HEK293 (cell line): ENCODE data around the gene RAET1L.

Experiments
- CTCF ChIA-PET: fragments of 350-600 bp; formaldehyde crosslinking; extraction: SDS; loops from one replicate; lab custom pipeline; 2021; ENCODE audit warnings: antibody characterized with exemption; lab: Yijun Ruan, JAX
- POLR2A ChIA-PET: fragments of 300-600 bp; formaldehyde crosslinking; extraction: SDS; loops from one replicate; lab custom pipeline; 2020; ENCODE audit warnings: antibody characterized with exemption, inconsistent platforms; lab: Yijun Ruan, JAX
- H3K27ac ChIP-seq: fragments of 200-500 bp; sonication (Bioruptor generic); 2 replicates; pipeline ENCODE4 v1.5.1; 2014; ENCODE audit warnings: low read depth, low read length, control low read depth, inconsistent platforms; ENCODE audit errors: extremely low read depth
- H3K36me3 ChIP-seq, 2 experiments: fragments of 200-500 bp in 1 of 2; sonication (Bioruptor generic) in 1 of 2; 1 replicate in 1 of 2; 2 replicates in 1 of 2; pipeline ENCODE4 v1.5.1; 2014 to 2017; ENCODE audit warnings: inconsistent platforms in 2 of 2, low read length in 2 of 2; ENCODE audit not compliant: control insufficient read depth in 2 of 2, insufficient read depth in 1 of 2
- H3K4me1 ChIP-seq: fragments of 200-500 bp; sonication (Bioruptor generic); 2 replicates; pipeline ENCODE4 v1.5.1; 2014; ENCODE audit warnings: mild to moderate bottlenecking, low read length, inconsistent platforms; ENCODE audit not compliant: control insufficient read depth, insufficient read depth
- H3K4me3 ChIP-seq: 2 replicates; pipeline ENCODE4 v1.5.1; 2011; ENCODE audit warnings: low read depth, mild to moderate bottlenecking, control low read depth, low read length, moderate library complexity
- H3K9me3 ChIP-seq: fragments of 200-500 bp; sonication (Bioruptor generic); 2 replicates; pipeline ENCODE4 v1.5.1; 2014; ENCODE audit warnings: low read depth, low read length, inconsistent platforms; ENCODE audit not compliant: control insufficient read depth, insufficient read depth
- HIC1 ChIP-seq: fragments of 450-650 bp; formaldehyde crosslinking; IDR thresholded peaks from 2 replicates; pipeline ENCODE4 v1.5.1; 2016; ENCODE audit warnings: missing biosample characterization, missing genetic modification characterization
- HOXD13 ChIP-seq: sonication (generic); formaldehyde crosslinking; IDR thresholded peaks from 2 replicates; pipeline ENCODE4 v1.8.0; 2022; ENCODE audit warnings: missing genetic modification reagents, borderline replicate concordance
- KLF16 ChIP-seq: fragments of 450-650 bp; formaldehyde crosslinking; IDR thresholded peaks from 2 replicates; pipeline ENCODE4 v1.5.1; 2017; ENCODE audit warnings: missing biosample characterization, missing genetic modification characterization
- OVOL3 ChIP-seq: fragments of 450-650 bp; formaldehyde crosslinking; IDR thresholded peaks from 2 replicates; pipeline ENCODE4 v1.5.1; 2016; ENCODE audit warnings: missing biosample characterization, missing genetic modification characterization
- REST ChIP-seq: fragments of 450-650 bp; formaldehyde crosslinking; IDR thresholded peaks from 2 replicates; pipeline ENCODE4 v1.5.1; 2016; ENCODE audit warnings: missing biosample characterization, missing genetic modification characterization
- SP3 ChIP-seq: fragments of 450-650 bp; formaldehyde crosslinking; IDR thresholded peaks from 2 replicates; pipeline ENCODE4 v1.5.1; 2016; ENCODE audit warnings: missing biosample characterization, missing genetic modification characterization
- TSHZ1 ChIP-seq: fragments of 450-650 bp; formaldehyde crosslinking; IDR thresholded peaks from 2 replicates; pipeline ENCODE4 v1.5.1; 2016; ENCODE audit warnings: missing biosample characterization, missing genetic modification characterization, borderline replicate concordance
- ZBTB8A ChIP-seq: fragments of 450-650 bp; formaldehyde crosslinking; IDR thresholded peaks from 2 replicates; pipeline ENCODE4 v1.5.1; 2016; ENCODE audit warnings: missing biosample characterization, missing genetic modification characterization
- ZNF121 ChIP-seq: fragments of 450-650 bp; formaldehyde crosslinking; IDR thresholded peaks from 2 replicates; pipeline ENCODE4 v1.5.1; 2016; ENCODE audit warnings: missing biosample characterization, missing genetic modification characterization
- ZNF133 ChIP-seq: fragments of 450-650 bp; formaldehyde crosslinking; IDR thresholded peaks from 2 replicates; pipeline ENCODE4 v1.5.1; 2016; ENCODE audit warnings: missing biosample characterization, missing genetic modification characterization
- ZNF37A ChIP-seq: fragments of 450-650 bp; IDR thresholded peaks from 2 replicates; pipeline ENCODE4 v1.5.1; 2018; ENCODE audit warnings: missing biosample characterization, missing genetic modification characterization
- ZNF394 ChIP-seq: fragments of 450-650 bp; formaldehyde crosslinking; IDR thresholded peaks from 2 replicates; pipeline ENCODE4 v1.5.1; 2016; ENCODE audit warnings: missing biosample characterization, missing genetic modification characterization, mild to moderate bottlenecking, moderate library complexity, borderline replicate concordance
- ZNF837 ChIP-seq: fragments of 450-650 bp; formaldehyde crosslinking; IDR thresholded peaks from 2 replicates; pipeline ENCODE4 v1.5.1; 2016; ENCODE audit warnings: missing biosample characterization, missing genetic modification characterization
- TF ChIP-seq, protein P1 (sequence below): fragments of 450-650 bp; formaldehyde crosslinking; IDR thresholded peaks from 2 replicates; pipeline ENCODE4 v1.5.1; 2016; ENCODE audit warnings: missing biosample characterization, missing genetic modification characterization
- TF ChIP-seq, protein P2 (sequence below): fragments of 450-650 bp; formaldehyde crosslinking; IDR thresholded peaks from 2 replicates; pipeline ENCODE4 v1.5.1; 2016; ENCODE audit warnings: missing biosample characterization, missing genetic modification characterization
- TF ChIP-seq, protein P3 (sequence below): fragments of 450-650 bp; formaldehyde crosslinking; conservative IDR thresholded peaks from 2 replicates; pipeline ENCODE4 v1.5.1; 2016; ENCODE audit warnings: low read depth, missing biosample characterization, missing genetic modification characterization
- TF ChIP-seq, protein P4 (sequence below): fragments of 450-650 bp; formaldehyde crosslinking; IDR thresholded peaks from 2 replicates; pipeline ENCODE4 v1.5.1; 2016; ENCODE audit warnings: missing biosample characterization, missing genetic modification characterization, borderline replicate concordance
- TF ChIP-seq, protein P5 (sequence below): fragments of 450-650 bp; formaldehyde crosslinking; IDR thresholded peaks from 2 replicates; pipeline ENCODE4 v1.5.0; 2017; ENCODE audit warnings: missing biosample characterization, missing genetic modification characterization, borderline replicate concordance

The RAET1L gene

GRCh38 chr6:150036081-150036480 lies 10.7 kb upstream of the RAET1L start:
- Histone ChIP-seq H3K4me3 (no peak overlapping the region), H3K27ac (no peak overlapping the region), H3K36me3 (no peaks in the 10 kb centered on the region), H3K9me3 (no peaks in the 10 kb centered on the region), H3K4me1 (no peaks in the 10 kb centered on the region)
- POLR2A ChIA-PET = interaction anchor here (0.7 to 1.2 kb wide), 2 partner anchors 72 to 204 kb away, joined by 3 to 4 read pairs; partner anchors contain the start of gene ULBP1
- CTCF ChIA-PET = interaction anchor here (1.0 kb wide), 1 partner anchor 300 kb away, joined by 3 read pairs; no protein-coding TSS in a partner anchor
- TF ChIP-seq, protein P1, sequence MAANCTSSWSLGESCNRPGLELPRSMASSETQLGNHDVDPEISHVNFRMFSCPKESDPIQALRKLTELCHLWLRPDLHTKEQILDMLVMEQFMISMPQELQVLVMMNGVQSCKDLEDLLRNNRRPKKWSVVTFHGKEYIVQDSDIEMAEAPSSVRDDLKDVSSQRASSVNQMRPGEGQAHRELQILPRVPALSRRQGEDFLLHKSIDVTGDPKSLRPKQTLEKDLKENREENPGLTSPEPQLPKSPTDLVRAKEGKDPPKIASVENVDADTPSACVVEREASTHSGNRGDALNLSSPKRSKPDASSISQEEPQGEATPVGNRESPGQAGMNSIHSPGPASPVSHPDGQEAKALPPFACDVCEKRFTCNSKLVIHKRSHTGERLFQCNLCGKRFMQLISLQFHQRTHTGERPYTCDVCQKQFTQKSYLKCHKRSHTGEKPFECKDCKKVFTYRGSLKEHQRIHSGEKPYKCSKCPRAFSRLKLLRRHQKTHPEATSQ = no peak
- TF ChIP-seq TSHZ1 (tag by site-specific recombination) (no peak), SP3 (no peak), ZNF37A (tag by site-specific recombination) (no peak), REST (no peak), OVOL3 (tag by site-specific recombination) (no peak), ZNF121 (no peak), ZNF837 (no peak), ZNF133 (tag by site-specific recombination) (no peak), ZNF394 (tag by site-specific recombination) (no peak), ZBTB8A (tag by site-specific recombination) (no peak), HOXD13 (CRISPR knock-in tag) (no peak), KLF16 (tag by site-specific recombination) (no peak), HIC1 (tag by site-specific recombination) (no peak)
- TF ChIP-seq, protein P2, sequence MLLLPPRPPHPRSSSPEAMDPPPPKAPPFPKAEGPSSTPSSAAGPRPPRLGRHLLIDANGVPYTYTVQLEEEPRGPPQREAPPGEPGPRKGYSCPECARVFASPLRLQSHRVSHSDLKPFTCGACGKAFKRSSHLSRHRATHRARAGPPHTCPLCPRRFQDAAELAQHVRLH = no peak
- TF ChIP-seq, protein P3, sequence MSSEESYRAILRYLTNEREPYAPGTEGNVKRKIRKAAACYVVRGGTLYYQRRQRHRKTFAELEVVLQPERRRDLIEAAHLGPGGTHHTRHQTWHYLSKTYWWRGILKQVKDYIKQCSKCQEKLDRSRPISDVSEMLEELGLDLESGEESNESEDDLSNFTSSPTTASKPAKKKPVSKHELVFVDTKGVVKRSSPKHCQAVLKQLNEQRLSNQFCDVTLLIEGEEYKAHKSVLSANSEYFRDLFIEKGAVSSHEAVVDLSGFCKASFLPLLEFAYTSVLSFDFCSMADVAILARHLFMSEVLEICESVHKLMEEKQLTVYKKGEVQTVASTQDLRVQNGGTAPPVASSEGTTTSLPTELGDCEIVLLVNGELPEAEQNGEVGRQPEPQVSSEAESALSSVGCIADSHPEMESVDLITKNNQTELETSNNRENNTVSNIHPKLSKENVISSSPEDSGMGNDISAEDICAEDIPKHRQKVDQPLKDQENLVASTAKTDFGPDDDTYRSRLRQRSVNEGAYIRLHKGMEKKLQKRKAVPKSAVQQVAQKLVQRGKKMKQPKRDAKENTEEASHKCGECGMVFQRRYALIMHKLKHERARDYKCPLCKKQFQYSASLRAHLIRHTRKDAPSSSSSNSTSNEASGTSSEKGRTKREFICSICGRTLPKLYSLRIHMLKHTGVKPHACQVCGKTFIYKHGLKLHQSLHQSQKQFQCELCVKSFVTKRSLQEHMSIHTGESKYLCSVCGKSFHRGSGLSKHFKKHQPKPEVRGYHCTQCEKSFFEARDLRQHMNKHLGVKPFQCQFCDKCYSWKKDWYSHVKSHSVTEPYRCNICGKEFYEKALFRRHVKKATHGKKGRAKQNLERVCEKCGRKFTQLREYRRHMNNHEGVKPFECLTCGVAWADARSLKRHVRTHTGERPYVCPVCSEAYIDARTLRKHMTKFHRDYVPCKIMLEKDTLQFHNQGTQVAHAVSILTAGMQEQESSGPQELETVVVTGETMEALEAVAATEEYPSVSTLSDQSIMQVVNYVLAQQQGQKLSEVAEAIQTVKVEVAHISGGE (tag by site-specific recombination) = no peak
- TF ChIP-seq, protein P4, sequence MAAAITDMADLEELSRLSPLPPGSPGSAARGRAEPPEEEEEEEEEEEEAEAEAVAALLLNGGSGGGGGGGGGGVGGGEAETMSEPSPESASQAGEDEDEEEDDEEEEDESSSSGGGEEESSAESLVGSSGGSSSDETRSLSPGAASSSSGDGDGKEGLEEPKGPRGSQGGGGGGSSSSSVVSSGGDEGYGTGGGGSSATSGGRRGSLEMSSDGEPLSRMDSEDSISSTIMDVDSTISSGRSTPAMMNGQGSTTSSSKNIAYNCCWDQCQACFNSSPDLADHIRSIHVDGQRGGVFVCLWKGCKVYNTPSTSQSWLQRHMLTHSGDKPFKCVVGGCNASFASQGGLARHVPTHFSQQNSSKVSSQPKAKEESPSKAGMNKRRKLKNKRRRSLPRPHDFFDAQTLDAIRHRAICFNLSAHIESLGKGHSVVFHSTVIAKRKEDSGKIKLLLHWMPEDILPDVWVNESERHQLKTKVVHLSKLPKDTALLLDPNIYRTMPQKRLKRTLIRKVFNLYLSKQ (tag by site-specific recombination) = no peak
- TF ChIP-seq, protein P5, sequence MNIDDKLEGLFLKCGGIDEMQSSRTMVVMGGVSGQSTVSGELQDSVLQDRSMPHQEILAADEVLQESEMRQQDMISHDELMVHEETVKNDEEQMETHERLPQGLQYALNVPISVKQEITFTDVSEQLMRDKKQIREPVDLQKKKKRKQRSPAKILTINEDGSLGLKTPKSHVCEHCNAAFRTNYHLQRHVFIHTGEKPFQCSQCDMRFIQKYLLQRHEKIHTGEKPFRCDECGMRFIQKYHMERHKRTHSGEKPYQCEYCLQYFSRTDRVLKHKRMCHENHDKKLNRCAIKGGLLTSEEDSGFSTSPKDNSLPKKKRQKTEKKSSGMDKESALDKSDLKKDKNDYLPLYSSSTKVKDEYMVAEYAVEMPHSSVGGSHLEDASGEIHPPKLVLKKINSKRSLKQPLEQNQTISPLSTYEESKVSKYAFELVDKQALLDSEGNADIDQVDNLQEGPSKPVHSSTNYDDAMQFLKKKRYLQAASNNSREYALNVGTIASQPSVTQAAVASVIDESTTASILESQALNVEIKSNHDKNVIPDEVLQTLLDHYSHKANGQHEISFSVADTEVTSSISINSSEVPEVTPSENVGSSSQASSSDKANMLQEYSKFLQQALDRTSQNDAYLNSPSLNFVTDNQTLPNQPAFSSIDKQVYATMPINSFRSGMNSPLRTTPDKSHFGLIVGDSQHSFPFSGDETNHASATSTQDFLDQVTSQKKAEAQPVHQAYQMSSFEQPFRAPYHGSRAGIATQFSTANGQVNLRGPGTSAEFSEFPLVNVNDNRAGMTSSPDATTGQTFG (tag by site-specific recombination) = no peak
